Mesenchymal stem cell (in vitro differentiated cells and primary cell): Measurements from ENCODE around the gene ARID3A.

ENCODE experiments used
- DNase-seq: peaks from one replicate; pipeline ENCODE4 v3.0.0-alpha.2; 2013
- H2AFZ ChIP-seq: one replicate; pipeline ENCODE4 v1.6.1; 2013; ENCODE audit warnings: low read depth, mild to moderate bottlenecking, control low read depth, inconsistent platforms, low read length, moderate library complexity
- H2AK5ac ChIP-seq: 2 replicates; pipeline ENCODE4 v1.6.1; 2013; ENCODE audit warnings: low read length, moderate library complexity, mild to moderate bottlenecking, inconsistent platforms; ENCODE audit not compliant: severe bottlenecking
- H2BK120ac ChIP-seq: one replicate; pipeline ENCODE4 v1.6.1; 2013; ENCODE audit warnings: low read depth, mild to moderate bottlenecking, inconsistent platforms, low read length, moderate library complexity
- H2BK12ac ChIP-seq, 2 experiments: one replicate each; pipeline ENCODE4 v1.6.1; 2013; ENCODE audit warnings: inconsistent platforms in 2 of 2, low read length in 2 of 2, mild to moderate bottlenecking in 2 of 2, moderate library complexity in 2 of 2, control low read depth in 1 of 2
- H2BK15ac ChIP-seq: one replicate; pipeline ENCODE4 v1.6.1; 2013; ENCODE audit warnings: mild to moderate bottlenecking, low read depth, inconsistent platforms; ENCODE audit not compliant: poor library complexity, severe bottlenecking
- H2BK5ac ChIP-seq: 2 replicates; pipeline ENCODE4 v1.6.1; 2013; ENCODE audit warnings: low read depth, mild to moderate bottlenecking, low read length, control low read depth, inconsistent platforms; ENCODE audit not compliant: poor library complexity, severe bottlenecking
- H3K14ac ChIP-seq, 2 experiments: one replicate each; pipeline ENCODE4 v1.6.1; 2013; ENCODE audit warnings: inconsistent platforms in 2 of 2, low read length in 2 of 2, control low read depth in 1 of 2, mild to moderate bottlenecking in 1 of 2, moderate library complexity in 1 of 2
- H3K18ac ChIP-seq, 2 experiments: one replicate each; pipeline ENCODE4 v1.6.1; 2013; ENCODE audit warnings: inconsistent platforms in 2 of 2, low read length in 2 of 2, control low read depth in 1 of 2, low read depth in 1 of 2, mild to moderate bottlenecking in 1 of 2
- H3K23ac ChIP-seq, 2 experiments: one replicate each; pipeline ENCODE4 v1.6.1; 2013; ENCODE audit warnings: inconsistent platforms in 2 of 2, low read length in 2 of 2, mild to moderate bottlenecking in 2 of 2, moderate library complexity in 2 of 2, control low read depth in 1 of 2
- H3K27ac ChIP-seq: 2 replicates; pipeline ENCODE4 v1.5.1; 2013; ENCODE audit warnings: mild to moderate bottlenecking, moderate library complexity, low read length, control low read depth, inconsistent platforms; ENCODE audit not compliant: poor library complexity, severe bottlenecking
- H3K27me3 ChIP-seq, 2 experiments: 2 replicates each; pipeline versions ENCODE4 v1.6.1 to v1.7.0; 2013; ENCODE audit warnings: low read length in 2 of 2, mild to moderate bottlenecking in 2 of 2, moderate library complexity in 2 of 2, control low read depth in 1 of 2, inconsistent platforms in 1 of 2; ENCODE audit not compliant: control insufficient read depth in 1 of 2, insufficient read depth in 1 of 2
- H3K36me3 ChIP-seq, 2 experiments: 2 replicates each; pipeline versions ENCODE4 v1.6.1 to v1.7.0; 2013; ENCODE audit warnings: low read length in 2 of 2, control low read depth in 1 of 2, inconsistent platforms in 1 of 2, low read depth in 1 of 2, mild to moderate bottlenecking in 1 of 2; ENCODE audit not compliant: insufficient read depth in 2 of 2, control insufficient read depth in 1 of 2
- H3K4ac ChIP-seq, 2 experiments: one replicate each; pipeline ENCODE4 v1.6.1; 2013; ENCODE audit warnings: inconsistent platforms in 2 of 2, low read length in 2 of 2, mild to moderate bottlenecking in 2 of 2, moderate library complexity in 2 of 2, control low read depth in 1 of 2, low read depth in 1 of 2
- H3K4me1 ChIP-seq: 2 replicates; pipeline ENCODE4 v1.6.1; 2013; ENCODE audit warnings: low read depth, low read length, control low read depth; ENCODE audit not compliant: control insufficient read depth, insufficient read depth
- H3K4me2 ChIP-seq: 2 replicates; pipeline ENCODE4 v1.6.1; 2013; ENCODE audit warnings: low read length, mild to moderate bottlenecking, inconsistent platforms; ENCODE audit not compliant: poor library complexity, severe bottlenecking
- H3K4me3 ChIP-seq, 2 experiments: 2 replicates each; pipeline versions ENCODE4 v1.5.1 to v1.7.0; 2013; ENCODE audit warnings: low read length in 2 of 2, mild to moderate bottlenecking in 2 of 2, control low read depth in 1 of 2, low read depth in 1 of 2; ENCODE audit not compliant: insufficient read depth in 1 of 2
- H3K79me1 ChIP-seq: replicated peaks from 2 replicates; pipeline ENCODE4 v1.6.1; 2013; ENCODE audit warnings: mild to moderate bottlenecking, control low read depth, low read length, inconsistent platforms; ENCODE audit not compliant: poor library complexity, severe bottlenecking
- H3K9ac ChIP-seq: 2 replicates; pipeline ENCODE4 v1.7.0; 2013; ENCODE audit warnings: mild to moderate bottlenecking, low read length, moderate library complexity
- H3K9me3 ChIP-seq: 2 replicates; pipeline ENCODE4 v1.7.0; 2013; ENCODE audit warnings: mild to moderate bottlenecking, low read length; ENCODE audit not compliant: control insufficient read depth
- H4K8ac ChIP-seq: one replicate; pipeline ENCODE4 v1.6.1; 2013; ENCODE audit warnings: inconsistent platforms, mild to moderate bottlenecking, low read length, moderate library complexity
- H4K91ac ChIP-seq: one replicate; pipeline ENCODE4 v1.6.1; 2013; ENCODE audit warnings: mild to moderate bottlenecking, low read length, inconsistent platforms
- WGBS: methylation state at CpG from one replicate; pipeline ENCODE4 v1.1.7; 2013; ENCODE audit warnings: mixed read lengths; 5-methylcytosine and 5-hydroxymethylcytosine counted together

The ARID3A gene

DNA sequence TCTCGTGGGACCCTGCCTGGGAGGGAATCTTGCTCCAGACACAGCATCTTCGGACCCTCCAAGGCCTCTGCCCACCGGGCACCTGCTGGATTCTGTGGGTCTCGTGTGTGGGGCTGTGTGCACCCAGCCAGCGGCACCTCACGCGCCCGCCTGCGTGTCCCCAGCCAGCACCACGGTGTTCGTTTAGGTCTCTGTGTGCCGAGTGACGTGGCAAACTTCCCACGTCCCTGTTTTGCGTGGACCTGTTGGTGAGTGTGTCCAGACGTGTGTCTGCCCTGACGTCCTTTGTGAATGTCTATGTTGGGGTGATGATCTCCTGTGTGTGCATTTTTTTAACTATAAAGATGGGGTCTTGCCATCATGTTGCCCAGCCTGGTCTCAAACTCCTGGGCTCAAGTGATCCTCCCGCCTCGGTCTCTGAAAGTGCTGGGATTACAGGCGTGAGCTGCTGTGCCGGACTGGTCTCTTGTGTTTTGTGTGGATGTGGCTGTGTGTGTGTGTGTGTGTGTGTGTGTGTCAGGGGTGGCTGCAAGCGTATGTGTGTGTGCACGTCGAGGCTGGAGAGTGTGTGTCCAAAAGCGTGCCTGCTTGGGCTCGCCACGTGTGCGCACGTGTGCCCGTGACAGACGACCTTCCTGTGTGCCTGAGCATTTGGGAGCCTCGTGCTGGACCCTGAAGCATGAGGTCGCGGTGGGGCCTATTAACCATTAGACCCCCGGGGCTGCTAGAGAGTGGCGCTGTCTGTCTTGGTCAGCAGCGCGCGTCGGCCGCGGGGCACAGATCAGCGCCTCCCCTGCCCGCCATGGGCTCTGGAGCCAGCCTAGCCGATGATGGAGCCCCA, 15.7 kb downstream of the ARID3A start:
- Histone ChIP-seq H3K14ac (no peak overlapping the region), H3K27ac (no peak overlapping the region), H3K79me1 (no peaks in the 10 kb centered on the region), H3K4me1 (peaks cover 53% of the 10 kb centered on the region), H2AK5ac (no peak overlapping the region), H4K8ac (peak overlapping the region; percentile 40), H3K9ac (no peak overlapping the region), H3K27me3 (no peaks in the 10 kb centered on the region), H3K36me3 (peaks cover 38 to 91% of the 10 kb centered on the region in 2 experiments), H2BK12ac (no peak overlapping the region), H2AFZ (no peak overlapping the region), H2BK120ac (no peak overlapping the region), H3K9me3 (no peaks in the 10 kb centered on the region), H3K23ac (no peak overlapping the region), H4K91ac (peak overlapping the region; percentile 30), H3K4ac (no peak overlapping the region), H2BK15ac (no peak overlapping the region), H3K18ac (no peak overlapping the region), H3K4me2 (no peak overlapping the region), H3K4me3 (peak overlapping the region in 1 of 2 experiments; percentile 2), H2BK5ac (no peak overlapping the region)
- no peak for DNase-seq
- WGBS: 95% methylated on average over 45 of the region's 45 CpGs

GRCh38 chr19:942133-942645, 16.4 kb downstream of the ARID3A start:
- Histone ChIP-seq H2BK15ac (no peak overlapping the region), H3K23ac (no peak overlapping the region), H3K18ac (no peak overlapping the region), H2BK12ac (no peak overlapping the region), H3K14ac (no peak overlapping the region), H3K9me3 (no peaks in the 10 kb centered on the region), H2BK5ac (no peak overlapping the region), H2AFZ (no peak overlapping the region), H4K8ac (peak overlapping the region; percentile 40), H3K79me1 (no peaks in the 10 kb centered on the region), H2BK120ac (no peak overlapping the region), H3K36me3 (peaks cover 37 to 88% of the 10 kb centered on the region in 2 experiments), H3K4me2 (no peak overlapping the region), H3K4ac (no peak overlapping the region), H3K27me3 (no peaks in the 10 kb centered on the region), H3K4me3 (no peak overlapping the region), H3K4me1 (peaks cover 54% of the 10 kb centered on the region), H2AK5ac (no peak overlapping the region), H3K9ac (no peak overlapping the region), H3K27ac (no peak overlapping the region), H4K91ac (no peak overlapping the region)
- no peak for DNase-seq
- WGBS: 95% methylated on average over 32 of the region's 32 CpGs

DNA sequence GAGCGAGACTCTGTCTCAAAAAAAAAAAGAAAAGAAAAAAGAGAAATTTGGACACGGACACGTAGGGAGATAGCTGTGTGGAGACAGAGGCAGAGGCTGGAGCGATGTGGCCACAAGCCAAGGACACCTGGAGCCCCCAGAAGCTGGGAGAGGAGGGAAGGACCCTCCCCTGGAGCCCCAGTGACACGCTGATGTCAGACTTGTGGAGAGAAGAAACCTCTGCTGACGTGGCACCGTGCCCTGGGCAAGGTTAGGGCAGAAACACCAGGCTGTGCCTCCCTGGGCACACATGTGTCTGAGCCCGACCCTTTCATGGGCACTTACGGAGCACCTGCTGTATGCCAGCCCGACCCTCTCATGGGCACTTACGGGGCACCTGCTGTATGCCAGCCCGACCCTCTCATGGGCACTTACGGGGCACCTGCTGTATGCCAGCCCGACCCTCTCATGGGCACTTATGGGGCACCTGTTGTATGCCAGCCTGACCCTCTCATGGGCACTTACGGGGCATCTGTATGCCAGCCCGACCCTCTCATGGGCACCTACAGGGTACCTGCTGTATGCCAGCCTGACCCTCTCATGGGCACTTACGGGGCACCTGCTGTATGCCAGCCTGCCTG, 17.8 kb downstream of the ARID3A start:
- H3K4me1 ChIP-seq: peaks cover 60% of the 10 kb centered on the region
- H2BK5ac ChIP-seq: no peak overlapping the region
- H2BK120ac ChIP-seq: no peak overlapping the region
- no peaks in the 10 kb centered on the region for H3K27me3 ChIP-seq
- H4K8ac ChIP-seq: no peak overlapping the region
- no peak overlapping the region for H2BK15ac ChIP-seq
- H3K4me2 ChIP-seq: no peak overlapping the region
- no peak overlapping the region for H3K23ac ChIP-seq
- no peak overlapping the region for H3K14ac ChIP-seq
- no peak overlapping the region for H2BK12ac ChIP-seq
- DNase-seq: no peak
- 97% methylated on average over 17 of the region's 17 CpGs for WGBS
- peaks cover 26 to 89% of the 10 kb centered on the region in 2 experiments for H3K36me3 ChIP-seq
- no peak overlapping the region for H3K27ac ChIP-seq
- peak overlapping the region in 1 of 2 experiments; percentile 3 for H3K4me3 ChIP-seq
- no peak overlapping the region for H3K18ac ChIP-seq
- no peaks in the 10 kb centered on the region for H3K9me3 ChIP-seq
- no peak overlapping the region for H2AK5ac ChIP-seq
- no peak overlapping the region for H3K9ac ChIP-seq
- H3K4ac ChIP-seq: no peak overlapping the region
- no peaks in the 10 kb centered on the region for H3K79me1 ChIP-seq
- H2AFZ ChIP-seq: no peak overlapping the region
- no peak overlapping the region for H4K91ac ChIP-seq

DNA sequence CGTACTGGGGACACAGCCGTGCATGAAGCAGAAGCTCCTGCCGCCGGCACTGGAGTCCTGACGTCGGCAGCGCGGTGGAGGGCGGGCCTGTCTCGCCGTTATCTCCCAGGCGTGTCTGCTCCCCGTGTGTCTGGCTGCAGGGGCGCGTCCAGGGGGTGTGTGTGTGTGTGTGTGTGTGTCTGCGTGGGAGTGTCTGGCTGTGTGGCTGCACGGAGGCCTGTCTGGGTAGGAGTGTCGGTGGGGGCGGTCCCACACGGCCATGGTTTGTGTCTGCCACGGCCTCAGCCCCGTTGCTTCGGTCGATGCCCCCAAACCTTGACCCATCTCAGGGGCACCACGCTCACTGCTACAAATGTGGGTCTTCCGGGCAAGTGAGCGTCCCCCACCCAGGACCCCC, 18.3 kb downstream of the ARID3A start:
- Histone ChIP-seq H2AFZ (no peak overlapping the region), H3K4me2 (no peak overlapping the region), H3K4me1 (peaks cover 64% of the 10 kb centered on the region), H3K36me3 (peaks cover 26 to 90% of the 10 kb centered on the region in 2 experiments), H3K14ac (no peak overlapping the region), H2AK5ac (no peak overlapping the region), H2BK15ac (no peak overlapping the region), H4K8ac (no peak overlapping the region), H3K9me3 (no peaks in the 10 kb centered on the region), H3K23ac (no peak overlapping the region), H3K4ac (no peak overlapping the region), H2BK5ac (no peak overlapping the region), H3K27ac (no peak overlapping the region), H3K18ac (peak overlapping the region in 1 of 2 experiments; percentile 4), H3K27me3 (no peaks in the 10 kb centered on the region), H3K4me3 (peak overlapping the region in 1 of 2 experiments; percentile 3), H3K9ac (no peak overlapping the region), H4K91ac (peak overlapping the region; percentile 65), H2BK12ac (no peak overlapping the region), H2BK120ac (no peak overlapping the region), H3K79me1 (no peaks in the 10 kb centered on the region)
- DNase-seq: no peak
- WGBS: 88% methylated on average over 27 of the region's 27 CpGs
